Anterior cingulate cortex (tissue), 58 donors: ENCODE data around the gene RAD9A.

Source experiments
- DNase-seq, 58 donors: peaks; one replicate each; lab custom pipeline; 2025; lab: John Stamatoyannopoulos, UW

RAD9A gene

GRCh38 chr11:67406969-67407687 is 15.3 kb downstream of the RAD9A start:
- peak in 44 of 58 donors; percentile 26 to 80 (median 46) for DNase-seq

- DNase-seq, result no peak
Measured at GRCh38 chr11:67407688-67408163, 15.9 kb downstream of the RAD9A start.

GRCh38 chr11:67408437-67409200 is 16.8 kb downstream of the RAD9A start:
- DNase-seq, result no peak

GRCh38 chr11:67409261-67409666 is 17.5 kb downstream of the RAD9A start:
- no peak for DNase-seq

GRCh38 chr11:67409781-67410368 is 18.1 kb downstream of the RAD9A start:
- DNase-seq, result peak in 2 of 58 donors; percentile 54 to 75

GRCh38 chr11:67410369-67410831 is 18.6 kb downstream of the RAD9A start:
- peak in 49 of 58 donors; percentile 14 to 92 (median 73) for DNase-seq

- no peak for DNase-seq
Measured at GRCh38 chr11:67410984-67411784, 19.4 kb downstream of the RAD9A start.

GRCh38 chr11:67411785-67412152 is 20.0 kb downstream of the RAD9A start:
- DNase-seq, result peak in 1 of 58 donors; percentile 53

GRCh38 chr11:67412495-67413179 is 20.9 kb downstream of the RAD9A start:
- no peak for DNase-seq

- DNase-seq, result peak in 1 of 58 donors; percentile 28
Measured at GRCh38 chr11:67413266-67413849, 21.6 kb downstream of the RAD9A start.

- peak in 39 of 58 donors; percentile 19 to 88 (median 70) for DNase-seq
Measured at GRCh38 chr11:67415501-67416304, 23.9 kb downstream of the RAD9A start, which contains the start of gene CARNS1. Gene CARNS1 (plus strand): TSS chr11:67415678. CDS start chr11:67416200, 522 bp downstream.

- peak in 10 of 58 donors; percentile 17 to 69 (median 41) for DNase-seq
Measured at GRCh38 chr11:67416416-67417335, 24.9 kb downstream of the RAD9A start.

- no peak for DNase-seq
Measured at GRCh38 chr11:67417425-67417824, 25.6 kb downstream of the RAD9A start.

GRCh38 chr11:67418476-67419281 is 26.9 kb downstream of the RAD9A start:
- DNase-seq, result peak in 5 of 58 donors; percentile 19 to 55 (median 22)

- no peak for DNase-seq
Measured at GRCh38 chr11:67419325-67420049, 27.7 kb downstream of the RAD9A start.
